Measurements from ENCODE around the gene KIF26A.

Gene KIF26A

DNA sequence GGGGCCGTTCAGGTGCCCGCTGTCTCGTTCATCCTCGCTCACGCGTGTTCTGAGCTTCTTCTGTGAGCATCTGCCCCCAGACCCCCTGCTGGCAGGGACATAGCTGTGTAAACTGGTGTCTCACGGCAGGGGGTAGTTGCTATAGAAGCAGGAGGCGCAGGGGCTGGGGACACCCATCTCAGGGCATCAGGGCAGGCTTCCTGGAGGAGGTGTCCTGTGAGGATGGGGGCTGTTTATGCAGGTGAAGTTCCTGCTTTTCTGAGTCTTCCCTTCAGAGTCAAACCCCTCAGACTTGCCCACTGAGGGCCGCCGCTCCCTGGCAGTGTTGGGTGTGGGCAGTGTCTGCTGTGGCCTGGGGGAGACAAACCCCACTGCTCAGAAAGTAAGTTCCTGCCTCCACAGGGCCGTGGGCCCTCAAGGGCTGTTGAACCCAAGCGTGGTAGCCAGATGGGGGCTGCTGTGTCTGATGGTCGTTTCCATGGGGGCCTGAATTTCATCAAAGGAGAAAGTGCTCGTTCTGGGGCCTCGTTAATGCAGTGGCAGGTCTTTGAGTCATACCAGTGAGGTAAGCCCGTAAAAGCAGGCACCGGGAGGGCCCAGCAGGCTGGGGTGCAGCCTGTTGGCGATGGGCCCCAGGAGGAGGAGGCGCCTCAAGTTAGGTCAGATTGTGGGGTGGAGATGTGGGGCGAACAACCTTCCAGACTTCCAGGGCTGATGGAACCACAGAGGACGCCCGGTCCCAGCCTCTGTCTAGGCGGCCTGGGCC is 23.4 kb downstream of the KIF26A start:
- DNase-seq, result no peak

DNA sequence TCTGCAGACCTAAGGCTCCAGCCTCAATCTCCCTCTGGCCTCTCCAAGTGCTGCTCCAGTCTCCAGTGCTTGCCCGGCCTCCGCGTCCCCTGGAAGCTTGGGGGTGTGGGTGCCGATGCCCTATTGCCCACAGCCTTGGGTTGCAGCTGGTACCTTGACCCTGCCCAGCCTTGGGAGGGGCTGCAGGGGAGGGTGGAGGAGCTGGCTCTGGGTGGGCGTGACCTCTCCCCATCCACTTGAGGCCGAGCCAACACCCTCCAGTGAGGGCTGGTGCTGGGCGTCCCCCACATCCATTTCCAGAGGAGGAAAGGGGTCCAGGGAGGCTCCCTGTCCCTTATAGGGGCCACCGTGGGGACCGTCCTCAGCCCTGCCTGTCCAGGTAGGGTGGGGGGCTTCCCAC is 24.1 kb downstream of the KIF26A start:
- no peak for DNase-seq

DNA sequence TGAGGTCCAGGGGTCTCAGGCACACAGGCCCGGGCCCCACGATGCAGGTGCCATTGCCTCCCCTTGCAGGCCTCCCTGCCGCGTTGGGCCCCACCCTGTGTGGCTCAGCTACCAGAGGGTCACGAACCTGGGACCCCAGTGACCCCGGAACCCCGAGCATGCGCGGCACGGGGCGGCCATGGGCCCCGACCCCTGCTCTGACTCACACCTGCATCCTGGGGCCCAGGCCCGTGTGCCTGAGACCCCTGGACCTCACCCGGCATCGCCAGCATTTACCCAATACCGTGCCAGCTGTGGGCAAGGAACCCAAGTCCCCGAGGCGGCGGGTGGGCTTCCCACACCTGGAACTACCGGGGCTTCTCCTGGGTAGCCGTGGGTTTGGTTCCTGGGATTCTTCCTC is 25.2 kb downstream of the KIF26A start:
- DNase-seq, result no peak

DNA sequence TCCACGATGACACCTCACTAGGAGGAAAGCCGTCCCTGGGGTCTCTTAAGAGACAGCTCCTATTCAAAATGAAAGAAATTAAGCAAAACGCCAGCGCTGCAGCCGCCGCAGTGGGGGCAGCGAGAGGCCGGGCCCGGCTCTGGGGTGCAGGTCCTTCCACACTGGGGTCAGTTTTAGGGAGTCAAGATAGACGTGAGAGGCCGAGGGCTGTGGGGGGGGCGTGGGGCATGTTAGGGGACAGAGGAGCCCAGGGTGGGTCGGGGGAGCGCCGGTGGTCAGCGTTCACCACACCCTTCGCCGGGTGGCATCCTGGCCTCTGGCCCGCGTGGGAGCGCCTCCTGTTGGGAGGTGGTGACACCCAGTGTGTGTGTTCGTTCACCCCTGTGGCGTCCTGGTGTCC is 25.7 kb downstream of the KIF26A start:
- no peak for DNase-seq

DNA sequence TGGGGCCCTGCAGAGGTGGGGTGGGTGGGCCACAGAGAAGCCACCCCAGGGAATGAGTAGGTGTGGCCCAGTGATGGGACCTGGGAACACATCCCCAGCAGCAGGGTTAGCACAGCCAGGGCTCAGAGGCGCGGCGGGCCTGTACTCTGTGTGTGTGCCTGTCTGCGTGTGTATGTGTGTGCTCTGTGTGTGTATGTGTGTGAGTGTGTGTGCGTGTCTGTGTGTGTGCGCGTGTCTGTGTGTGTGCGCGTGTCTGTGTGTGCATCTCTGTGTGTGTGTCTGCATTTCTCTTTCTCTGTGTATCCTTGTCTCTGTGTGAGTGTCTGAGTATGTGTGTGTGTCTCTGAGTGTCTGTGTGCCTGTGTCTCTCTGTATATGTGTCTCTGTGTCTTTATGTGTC is 26.1 kb downstream of the KIF26A start:
- no peak for DNase-seq

DNA sequence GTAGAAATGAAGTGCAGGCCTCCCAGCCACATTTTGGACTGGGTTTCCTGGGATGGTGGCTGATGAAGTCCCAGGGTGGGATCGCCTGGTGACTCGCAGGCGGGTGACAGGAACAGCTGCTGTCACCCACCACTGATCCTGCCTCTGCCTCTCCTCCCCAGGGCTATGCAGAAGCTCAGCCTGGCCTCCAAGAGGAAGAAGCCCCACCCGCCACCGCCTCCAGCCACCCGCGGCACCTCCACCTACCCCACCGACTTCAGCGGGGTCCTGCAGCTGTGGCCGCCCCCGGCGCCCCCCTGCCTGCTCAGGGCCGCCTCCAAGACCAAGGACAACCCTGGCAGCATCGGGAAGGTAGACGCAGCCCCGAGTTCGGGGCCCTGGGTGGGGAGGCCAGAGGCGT is 28.3 kb downstream of the KIF26A start:
- no peak for DNase-seq

DNA sequence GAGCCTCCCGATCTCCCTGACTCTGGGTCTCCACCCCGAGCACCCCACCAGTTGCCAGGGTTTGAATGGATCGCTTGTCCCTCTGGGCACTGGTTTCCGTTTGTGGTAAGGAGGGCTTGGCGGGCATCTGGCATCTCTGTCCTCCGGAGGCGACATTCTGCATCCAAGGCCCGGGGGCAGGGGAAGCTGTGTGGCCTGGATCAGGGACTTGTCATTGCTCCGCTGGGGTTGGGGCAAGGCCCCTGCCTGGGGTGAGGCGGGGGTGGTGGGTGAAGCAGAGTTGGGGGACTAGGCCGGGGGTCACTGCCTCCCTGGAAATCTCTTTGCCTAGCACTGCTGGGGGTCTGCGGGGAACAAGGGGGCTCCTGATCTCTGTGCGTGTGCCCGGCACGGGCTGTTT is 30.2 kb downstream of the KIF26A start:
- DNase-seq, result no peak

DNA sequence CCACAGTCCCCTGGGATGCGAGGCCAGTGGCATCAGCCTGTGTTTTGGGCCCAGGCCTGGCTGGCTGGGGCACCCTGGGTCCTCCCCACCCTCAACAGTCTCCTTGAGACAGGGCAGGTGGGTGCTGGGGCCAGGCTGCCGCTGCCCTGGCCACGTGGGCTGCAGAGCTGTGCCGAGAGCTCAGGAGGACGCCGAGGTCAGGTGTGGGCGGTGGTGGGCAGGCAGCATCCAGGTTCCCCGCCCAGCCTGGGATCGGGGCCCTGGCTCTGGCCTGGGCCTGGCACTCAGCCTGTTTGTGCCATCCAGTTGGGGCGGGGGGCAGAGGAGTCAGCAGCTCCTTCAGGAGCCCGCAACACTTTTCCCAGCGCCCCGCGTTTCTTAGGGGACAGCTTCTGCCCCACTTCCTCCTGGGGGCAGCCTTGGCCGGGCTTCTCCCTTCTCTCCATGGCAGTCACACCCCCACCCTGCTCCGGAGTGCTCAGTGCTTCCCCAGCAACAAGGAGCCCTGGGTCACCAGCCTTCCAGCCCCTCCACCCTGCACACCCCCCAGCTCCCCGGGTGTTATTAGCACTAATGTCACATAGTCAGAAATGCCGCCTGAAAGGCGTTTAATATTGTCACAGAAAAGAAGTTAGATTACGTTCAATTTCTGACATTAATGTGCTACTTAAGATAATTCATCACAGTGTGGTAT is 30.8 kb downstream of the KIF26A start:
- no peak for DNase-seq

DNA sequence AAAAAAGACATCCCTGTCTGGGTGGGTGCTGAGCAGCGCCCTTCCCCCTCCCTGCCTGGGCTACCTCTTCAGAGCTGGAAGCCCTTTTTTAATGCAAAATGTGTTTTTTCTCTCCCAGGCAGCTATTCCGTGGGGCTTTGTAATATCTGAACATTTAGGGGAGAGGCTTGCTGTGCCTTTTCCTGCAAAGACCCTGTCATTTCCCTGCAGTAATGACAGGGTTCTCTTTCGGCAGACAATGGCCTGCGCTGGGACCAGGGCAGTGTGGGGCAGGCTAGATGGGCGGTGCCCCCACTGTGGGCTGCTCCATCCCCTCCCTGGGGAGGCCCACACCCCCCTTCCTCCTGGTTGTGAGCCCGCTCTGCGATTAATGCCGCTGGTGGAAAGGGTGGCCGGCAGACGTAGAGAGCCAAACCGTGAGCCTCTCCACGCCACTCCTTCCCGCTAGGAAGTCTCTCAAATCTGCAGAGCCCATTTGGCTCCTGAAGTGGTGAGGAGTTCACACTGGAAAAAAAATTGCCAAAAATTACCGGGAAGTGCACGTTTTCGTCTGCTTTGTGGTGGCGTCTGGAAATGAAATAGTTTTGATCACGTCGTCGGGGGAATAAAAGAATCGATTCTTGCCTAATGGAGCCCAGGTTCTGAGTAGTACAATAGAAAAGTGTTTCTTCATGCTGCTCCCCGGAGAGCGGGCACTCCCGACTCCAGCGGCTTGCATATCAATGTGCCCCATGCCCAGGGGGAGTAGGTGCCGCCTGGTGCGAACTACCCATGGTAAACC is 31.5 kb downstream of the KIF26A start:
- DNase-seq, result no peak

DNA sequence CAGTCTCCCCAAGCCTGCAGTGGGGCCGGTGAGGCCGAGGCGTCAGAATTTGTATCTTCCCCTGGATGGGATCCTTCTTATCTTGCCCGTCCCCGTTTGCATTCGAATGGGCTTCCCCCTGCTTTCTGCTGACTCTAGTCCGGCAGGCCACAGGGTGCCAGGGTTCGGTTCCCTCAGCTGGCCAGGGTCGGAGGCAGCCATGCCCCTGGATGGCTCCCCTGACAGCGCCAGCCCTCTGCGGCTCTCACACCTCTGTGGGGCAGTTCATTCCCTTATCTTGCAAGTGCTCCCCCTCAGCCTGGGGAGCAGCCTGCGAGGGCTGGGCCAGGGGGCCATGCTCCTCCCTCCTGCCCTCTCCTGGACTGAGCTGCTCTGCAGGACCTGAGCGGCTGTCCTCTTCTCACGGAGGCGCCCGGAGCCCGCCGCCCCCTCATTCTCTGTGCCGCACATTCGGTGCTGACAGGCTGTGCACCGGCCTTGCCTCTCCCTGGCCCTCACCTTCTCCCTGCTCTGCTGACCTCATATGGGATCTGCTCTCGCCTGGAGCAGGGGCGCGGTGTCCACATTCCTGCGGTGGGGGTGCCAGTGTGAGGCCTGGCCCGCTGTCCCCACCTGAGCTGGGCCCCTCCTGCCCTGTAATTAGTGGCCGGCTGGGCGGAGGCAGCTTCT is 32.8 kb downstream of the KIF26A start:
- DNase-seq, result no peak

DNA sequence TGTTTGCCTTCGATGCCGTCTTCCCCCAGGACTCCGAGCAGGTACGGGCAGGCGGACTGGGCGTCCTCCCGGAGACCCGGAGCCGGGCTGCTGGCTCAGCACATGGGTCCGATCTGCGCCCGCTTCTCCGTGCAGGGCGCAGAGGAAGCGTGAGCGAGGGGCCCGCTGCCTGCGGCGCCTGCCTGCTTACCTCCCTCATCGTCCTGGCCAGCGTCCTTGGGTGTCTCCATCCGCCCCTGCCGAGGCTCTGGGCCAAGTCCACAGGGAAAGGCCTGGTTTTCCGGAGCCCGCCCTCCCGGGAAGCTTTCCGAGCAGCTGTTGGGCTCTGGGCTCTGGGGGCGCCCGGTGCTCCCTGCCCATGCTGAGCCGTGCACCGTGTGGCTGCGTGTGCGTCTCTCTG is 33.5 kb downstream of the KIF26A start:
- no peak for DNase-seq

DNA sequence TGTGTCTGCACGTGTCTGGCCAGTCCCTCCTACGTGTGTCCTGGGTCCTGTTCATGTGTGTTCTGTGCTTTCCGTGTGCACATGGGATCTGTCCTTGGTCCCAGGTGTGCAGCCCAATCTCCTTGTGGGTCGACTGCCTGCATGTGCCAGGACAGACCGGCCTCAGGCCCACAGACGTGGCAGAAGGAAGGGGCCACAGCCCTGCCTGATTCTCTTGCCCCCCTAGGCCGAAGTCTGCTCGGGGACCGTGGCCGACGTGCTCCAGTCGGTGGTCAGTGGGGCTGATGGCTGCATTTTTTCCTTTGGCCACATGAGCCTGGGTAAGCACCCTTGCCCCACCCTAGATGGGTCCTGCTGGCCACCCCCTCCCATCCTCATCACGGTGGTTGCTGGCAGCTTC is 34.0 kb downstream of the KIF26A start:
- DNase-seq, result no peak

DNA sequence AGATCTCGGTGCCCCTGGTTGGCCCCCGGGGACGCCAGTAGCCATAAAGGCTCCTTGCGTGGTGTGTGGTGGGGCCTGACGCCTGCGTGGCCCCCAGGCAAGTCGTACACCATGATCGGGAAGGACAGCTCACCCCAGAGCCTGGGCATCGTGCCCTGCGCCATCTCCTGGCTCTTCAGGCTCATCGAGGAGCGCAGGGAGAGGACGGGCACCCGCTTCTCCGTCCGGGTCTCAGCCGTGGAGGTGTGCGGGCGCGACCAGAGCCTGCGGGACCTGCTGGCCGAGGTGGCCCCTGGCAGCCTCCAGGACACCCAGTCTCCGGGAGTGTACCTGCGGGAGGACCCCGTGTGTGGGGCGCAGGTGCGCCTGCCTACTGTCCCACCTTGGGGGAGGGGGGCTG is 34.5 kb downstream of the KIF26A start:
- DNase-seq, result no peak

DNA sequence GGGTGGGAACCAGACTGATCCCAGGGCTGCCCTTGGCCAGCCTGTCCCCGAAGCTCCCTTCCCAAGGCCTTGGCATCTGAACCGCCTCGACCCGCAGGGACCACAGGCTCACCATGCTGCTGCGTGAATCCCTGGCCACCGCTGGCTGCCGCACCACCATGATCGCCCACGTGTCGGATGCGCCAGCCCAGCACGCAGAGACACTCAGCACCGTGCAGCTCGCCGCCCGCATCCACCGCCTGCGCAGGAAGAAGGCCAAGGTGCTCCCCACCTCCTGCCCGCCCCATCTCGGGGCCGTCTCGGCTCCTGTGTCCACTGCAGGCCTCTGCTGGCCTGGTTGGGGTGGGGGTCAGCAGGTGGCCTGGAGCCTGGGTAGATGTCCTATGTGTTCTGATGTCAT is 35.7 kb downstream of the KIF26A start:
- no peak for DNase-seq

DNA sequence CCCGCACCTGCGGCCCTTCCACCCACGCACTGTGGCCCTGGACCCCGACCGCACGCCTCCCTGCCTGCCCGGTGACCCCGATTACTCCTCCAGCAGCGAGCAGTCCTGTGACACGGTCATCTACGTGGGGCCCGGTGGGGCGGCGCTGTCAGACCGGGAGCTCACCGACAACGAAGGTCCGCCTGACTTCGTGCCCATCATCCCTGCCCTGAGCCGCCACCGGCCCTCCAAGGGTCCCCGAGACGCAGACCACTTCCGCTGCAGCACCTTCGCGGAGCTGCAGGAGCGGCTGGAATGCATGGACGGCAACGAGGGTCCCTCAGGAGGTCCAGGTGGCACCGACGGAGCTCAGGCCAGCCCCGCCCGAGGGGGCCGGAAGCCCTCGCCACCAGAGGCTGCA is 36.7 kb downstream of the KIF26A start:
- no peak for DNase-seq

DNA sequence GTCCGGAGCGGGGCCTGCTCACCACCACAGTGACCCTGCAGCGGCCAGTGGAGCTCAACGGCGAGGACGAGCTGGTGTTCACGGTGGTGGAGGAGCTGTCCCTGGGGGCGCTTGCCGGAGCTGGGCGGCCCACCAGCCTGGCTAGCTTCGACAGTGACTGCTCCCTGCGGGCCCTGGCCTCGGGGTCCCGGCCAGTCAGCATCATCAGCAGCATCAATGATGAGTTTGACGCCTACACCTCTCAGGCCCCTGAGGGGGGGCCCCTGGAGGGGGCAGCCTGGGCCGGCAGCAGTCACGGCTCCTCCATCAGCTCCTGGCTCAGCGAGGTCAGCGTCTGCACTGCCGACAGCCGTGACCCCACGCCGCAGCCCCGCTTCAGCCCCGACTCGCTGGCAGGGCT is 37.4 kb downstream of the KIF26A start:
- DNase-seq, result no peak

DNA sequence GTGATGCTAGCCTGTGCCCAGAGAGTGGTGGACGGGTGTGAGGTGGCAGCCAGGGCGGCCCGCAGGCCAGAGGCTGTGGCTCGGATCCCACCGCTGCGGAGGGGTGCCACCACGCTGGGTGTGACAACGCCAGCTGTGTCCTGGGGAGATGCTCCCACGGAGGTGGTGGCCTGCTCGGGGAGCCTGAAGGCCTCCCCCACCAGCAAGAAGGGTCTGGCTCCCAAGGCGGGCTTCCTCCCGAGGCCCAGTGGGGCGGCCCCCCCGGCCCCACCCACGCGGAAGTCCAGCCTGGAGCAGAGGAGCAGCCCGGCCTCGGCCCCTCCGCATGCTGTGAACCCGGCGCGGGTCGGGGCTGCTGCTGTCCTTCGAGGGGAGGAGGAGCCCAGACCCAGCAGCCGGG is 38.2 kb downstream of the KIF26A start:
- no peak for DNase-seq

DNA sequence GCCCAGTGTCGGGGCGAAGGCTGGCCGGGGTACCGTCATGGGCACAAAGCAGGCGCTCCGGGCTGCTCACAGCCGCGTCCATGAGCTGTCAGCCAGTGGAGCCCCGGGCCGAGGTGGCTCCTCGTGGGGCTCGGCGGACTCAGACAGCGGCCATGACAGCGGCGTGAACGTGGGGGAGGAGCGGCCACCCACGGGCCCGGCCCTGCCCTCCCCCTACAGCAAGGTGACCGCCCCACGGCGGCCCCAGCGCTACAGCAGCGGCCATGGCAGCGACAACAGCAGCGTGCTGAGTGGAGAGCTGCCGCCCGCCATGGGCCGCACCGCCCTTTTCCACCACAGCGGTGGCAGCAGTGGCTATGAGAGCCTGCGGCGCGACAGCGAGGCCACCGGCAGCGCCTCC is 39.0 kb downstream of the KIF26A start:
- DNase-seq, result no peak

DNA sequence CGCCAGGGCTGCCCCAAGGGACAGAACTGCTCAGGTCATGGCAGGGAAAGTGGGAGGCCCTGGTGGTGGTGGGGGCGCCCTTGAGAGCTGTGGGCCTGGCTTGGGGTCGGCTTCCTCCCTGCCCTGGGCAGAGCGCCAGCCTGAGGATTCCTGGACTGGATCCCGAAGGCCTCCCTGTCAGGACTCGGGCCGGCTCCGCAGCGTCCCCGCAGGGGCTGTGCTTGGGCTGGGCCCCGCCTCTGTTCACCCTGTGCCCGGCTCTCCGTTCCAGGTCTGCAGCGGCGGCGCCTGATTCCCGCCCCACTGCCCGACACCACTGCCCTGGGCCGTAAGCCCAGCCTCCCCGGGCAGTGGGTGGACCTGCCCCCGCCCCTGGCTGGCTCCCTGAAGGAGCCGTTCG is 39.9 kb downstream of the KIF26A start:
- DNase-seq, result no peak

DNA sequence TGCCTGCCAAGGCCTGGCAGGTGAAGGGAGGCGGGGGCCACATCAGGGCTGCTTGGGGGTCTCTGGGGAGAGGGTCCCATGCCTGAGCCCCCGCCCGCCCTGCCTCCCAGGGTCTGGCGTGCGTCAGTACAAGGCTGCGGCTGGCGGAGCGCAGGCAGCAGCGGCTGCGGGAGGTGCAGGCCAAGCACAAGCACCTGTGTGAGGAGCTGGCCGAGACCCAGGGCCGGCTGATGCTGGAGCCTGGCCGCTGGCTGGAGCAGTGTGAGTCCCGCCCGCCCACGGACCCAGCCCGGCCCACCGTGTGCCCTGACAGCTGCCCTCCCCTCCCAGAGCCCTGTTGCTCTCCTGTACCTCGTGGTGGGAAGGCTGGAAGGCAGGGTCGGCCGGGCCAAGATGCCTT is 40.7 kb downstream of the KIF26A start:
- no peak for DNase-seq

DNA sequence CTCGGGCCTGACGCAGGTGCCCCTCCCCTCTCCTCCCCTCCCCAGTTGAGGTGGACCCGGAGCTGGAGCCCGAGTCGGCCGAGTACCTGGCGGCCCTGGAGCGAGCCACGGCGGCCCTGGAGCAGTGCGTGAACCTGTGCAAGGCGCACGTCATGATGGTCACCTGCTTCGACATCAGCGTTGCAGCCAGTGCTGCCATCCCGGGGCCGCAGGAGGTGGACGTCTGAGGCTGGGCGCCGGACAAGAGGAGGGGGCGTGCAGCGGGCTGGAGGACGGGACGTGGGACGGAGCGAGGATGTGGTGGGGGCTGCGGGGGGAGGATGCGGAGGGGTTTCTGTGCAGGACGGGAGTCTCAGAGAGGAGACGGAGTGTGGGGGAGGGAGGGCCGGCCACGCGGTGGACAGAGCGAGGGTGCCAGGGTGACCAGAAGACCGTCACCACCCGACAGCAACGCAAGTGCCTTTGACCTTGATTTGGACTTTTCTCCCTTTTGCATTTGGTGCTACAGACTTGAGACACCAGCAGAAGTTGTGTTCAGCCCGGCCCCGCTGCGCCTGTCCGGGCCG is 41.3 kb downstream of the KIF26A start:
- DNase-seq, result no peak

DNA sequence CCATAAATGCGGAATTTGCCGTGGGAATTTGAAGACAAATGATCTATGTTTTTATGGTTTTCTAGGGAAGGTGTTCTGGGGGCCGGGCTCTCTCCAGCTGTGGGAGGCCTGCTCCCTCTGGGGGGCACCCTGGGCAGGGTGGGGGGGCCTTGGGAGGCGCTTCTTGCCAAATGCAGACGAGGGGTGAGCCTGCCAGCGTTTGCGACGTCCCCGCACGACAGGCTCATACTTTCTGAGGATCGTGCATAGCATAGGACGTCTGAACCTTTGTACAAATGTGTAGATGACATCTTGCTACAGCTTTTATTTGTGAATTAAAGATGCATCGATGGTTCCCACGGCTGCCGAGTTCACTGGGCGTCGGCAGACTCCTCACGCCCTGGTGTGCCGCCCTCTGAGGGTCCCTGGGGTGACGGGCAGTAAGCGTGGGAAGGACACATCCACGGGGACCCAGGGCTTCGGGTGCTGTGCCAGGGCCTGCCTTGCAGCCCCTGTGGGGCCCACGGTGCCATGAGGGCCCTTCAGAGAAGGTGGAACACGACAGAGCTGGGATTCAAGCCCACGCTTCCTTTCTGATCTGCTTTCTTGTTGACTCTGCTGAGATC is 42.3 kb downstream of the KIF26A start:
- no peak for DNase-seq

Measured in CD4-positive, alpha-beta T cell treated with Interleukin-21 for 1 hour (primary cell).